Measurements from ENCODE around the gene DCAF10. TPM values are rescaled to one million over a fixed set of nuclear protein-coding genes. Genes with fewer than 3 reads are reported as not detected.

Gene DCAF10
- total and polyA plus RNA-seq, 4 donors: 9.7 to 22.2 (median 15.3) TPM

- H3K36me3 ChIP-seq (ENCODE audit: control insufficient read depth in 4 of 4, insufficient read depth in 3 of 4, low read depth in 1 of 4, low read length in 3 of 4): peaks cover 0 to 2% (median 0%) of the 10 kb centered on the region in 4 donors
- no peaks in the 10 kb centered on the region for H3K9me3 ChIP-seq (ENCODE audit: control insufficient read depth in 4 of 4, low read length in 3 of 4)
- H3K4me1 ChIP-seq (ENCODE audit: control insufficient read depth in 4 of 4, insufficient read depth in 4 of 4, low read length in 3 of 4): peaks cover 0 to 10% (median 4%) of the 10 kb centered on the region in 4 donors
- H3K27me3 ChIP-seq (ENCODE audit: control insufficient read depth in 4 of 4, insufficient read depth in 4 of 4, low read length in 3 of 4): no peaks in the 10 kb centered on the region
- DNase-seq (ENCODE audit: low spot score): no peak
- H3K27ac ChIP-seq (ENCODE audit: low read depth in 1 of 2, low read length in 2 of 2): no peak overlapping the region
- no peak overlapping the region for H3K9ac ChIP-seq (ENCODE audit: low read depth in 1 of 2, low read length in 2 of 2)
- H3K4me3 ChIP-seq (ENCODE audit: low read depth in 1 of 3, low read length in 3 of 3): no peak overlapping the region
- WGBS: 98% methylated on average over 2 of the region's 2 CpGs
- TF ChIP-seq FOXA2 (IDR thresholded peaks at IDR 0.05) (no peak), NR2F2 (IDR thresholded peaks at IDR 0.05) (no peak), RXRA (IDR thresholded peaks at IDR 0.05) (no peak), CTCF (IDR thresholded peaks at IDR 0.05; ENCODE audit: low read depth, low read length, missing input control) (no peak), SP1 (IDR thresholded peaks at IDR 0.05) (no peak), REST (IDR thresholded peaks at IDR 0.05) (no peak), HNF4G (IDR thresholded peaks at IDR 0.05) (no peak), FOXA1 (IDR thresholded peaks at IDR 0.05) (no peak), EGR1 (IDR thresholded peaks at IDR 0.05; ENCODE audit: low read depth in 2 of 2) (no peak), GABPA (IDR thresholded peaks at IDR 0.05 in 1 of 2, conservative IDR thresholded peaks at IDR 0.05 in 1 of 2) (no peak), YY1 (IDR thresholded peaks at IDR 0.05) (no peak), JUND (IDR thresholded peaks at IDR 0.05) (no peak)
Observed at GRCh38 chr9:37790096-37790495, 10.5 kb upstream of the DCAF10 start.

GRCh38 chr9:37792122-37792521 is 8.5 kb upstream of the DCAF10 start:
- H3K9ac ChIP-seq (ENCODE audit: low read depth in 1 of 2, low read length in 2 of 2): no peak overlapping the region
- H3K4me1 ChIP-seq (ENCODE audit: control insufficient read depth in 4 of 4, insufficient read depth in 4 of 4, low read length in 3 of 4): peaks cover 0 to 8% (median 2%) of the 10 kb centered on the region in 4 donors
- peaks cover 0 to 2% (median 0%) of the 10 kb centered on the region in 4 donors for H3K36me3 ChIP-seq (ENCODE audit: control insufficient read depth in 4 of 4, insufficient read depth in 3 of 4, low read depth in 1 of 4, low read length in 3 of 4)
- TF ChIP-seq GABPA (IDR thresholded peaks at IDR 0.05 in 1 of 2, conservative IDR thresholded peaks at IDR 0.05 in 1 of 2): no peak
- TF ChIP-seq YY1 (IDR thresholded peaks at IDR 0.05): no peak
- no peak for TF ChIP-seq HNF4G (IDR thresholded peaks at IDR 0.05)
- no peak for TF ChIP-seq ATF3 (IDR thresholded peaks at IDR 0.05)
- TF ChIP-seq NR2F2 (IDR thresholded peaks at IDR 0.05): no peak
- no peak for TF ChIP-seq FOXA1 (IDR thresholded peaks at IDR 0.05)
- TF ChIP-seq JUND (IDR thresholded peaks at IDR 0.05): no peak
- TF ChIP-seq FOXA2 (IDR thresholded peaks at IDR 0.05): no peak
- TF ChIP-seq TAF1 (conservative IDR thresholded peaks at IDR 0.05): no peak
- TF ChIP-seq EGR1 (IDR thresholded peaks at IDR 0.05; ENCODE audit: low read depth in 2 of 2): no peak
- no peak for TF ChIP-seq RXRA (IDR thresholded peaks at IDR 0.05)
- TF ChIP-seq HNF4A (conservative IDR thresholded peaks at IDR 0.05): no peak
- TF ChIP-seq ZBTB33 (IDR thresholded peaks at IDR 0.05): no peak
- TF ChIP-seq RAD21 (IDR thresholded peaks at IDR 0.05): no peak
- TF ChIP-seq MAX (IDR thresholded peaks at IDR 0.05): no peak
- TF ChIP-seq SP1 (IDR thresholded peaks at IDR 0.05): no peak
- WGBS: 92% methylated on average over 5 of the region's 5 CpGs
- no peaks in the 10 kb centered on the region for H3K27me3 ChIP-seq (ENCODE audit: control insufficient read depth in 4 of 4, insufficient read depth in 4 of 4, low read length in 3 of 4)
- no peaks in the 10 kb centered on the region for H3K9me3 ChIP-seq (ENCODE audit: control insufficient read depth in 4 of 4, low read length in 3 of 4)
- no peak overlapping the region for H3K4me3 ChIP-seq (ENCODE audit: low read depth in 1 of 3, low read length in 3 of 3)
- no peak for DNase-seq (ENCODE audit: low spot score)
- no peak overlapping the region for H3K27ac ChIP-seq (ENCODE audit: low read depth in 1 of 2, low read length in 2 of 2)

Data from liver (tissue), 9 donors.